Thoracic aorta (tissue), 2 donors: ENCODE data around the gene AQR. TPM values are rescaled to one million over a fixed set of nuclear protein-coding genes. Genes with fewer than 3 reads are reported as not detected.
"Not testable (repeated sequence)": the region's sequence is repeated elsewhere in the genome, so short reads cannot be mapped to it uniquely, and the experiment has no call there.

ENCODE experiments used
- ATAC-seq: fragments of 150-250 bp; one replicate; pipeline ENCODE4 v1.8.0; 2017; ENCODE audit warnings: low read depth; ENCODE audit not compliant: insufficient number of reproducible peaks, low FRiP score
- DNase-seq: peaks from one replicate; pipeline ENCODE4 v3.0.0-alpha.2; 2020; ENCODE audit warnings: low spot score
- H3K27ac ChIP-seq, 2 donors: fragments of 200-600 bp; sonication (generic); 1 replicate in 1 of 2; 2 replicates in 1 of 2; pipeline ENCODE4 v1.5.1; 2016; ENCODE audit warnings: mild to moderate bottlenecking in 2 of 2, moderate library complexity in 2 of 2
- H3K27me3 ChIP-seq: fragments of 200-600 bp; sonication (generic); replicated peaks from 2 replicates; pipeline ENCODE4 v1.6.0; 2016; ENCODE audit warnings: mild to moderate bottlenecking; ENCODE audit not compliant: insufficient read depth
- H3K36me3 ChIP-seq: fragments of 200-600 bp; sonication (generic); one replicate; pipeline ENCODE4 v1.5.1; 2016
- H3K4me1 ChIP-seq, 2 donors: fragments of 200-600 bp; sonication (generic); 1 replicate in 1 of 2; 2 replicates in 1 of 2; pipeline versions ENCODE4 v1.5.1 to v1.6.0; 2016; ENCODE audit warnings: low read depth in 2 of 2, mild to moderate bottlenecking in 1 of 2; ENCODE audit not compliant: control insufficient read depth in 1 of 2
- H3K4me3 ChIP-seq: fragments of 200-600 bp; sonication (generic); 2 replicates; pipeline ENCODE4 v1.5.1; 2016; ENCODE audit warnings: mild to moderate bottlenecking
- H3K9me3 ChIP-seq: fragments of 200-600 bp; sonication (generic); 2 replicates; pipeline ENCODE4 v1.5.1; 2016
- total RNA-seq, 2 donors: library from RNA; depleted of rRNA; stranded (reverse); fragments of >200 nt; gene quantifications; one replicate each; pipeline versions ENCODE4 v1.1.0 to v1.2.3, GENCODE V29; 2016
- TF ChIP-seq, protein P1 (sequence below): fragments of 200-600 bp; sonication (generic); IDR thresholded peaks from one replicate; pipeline ENCODE4 v1.5.1; 2019; ENCODE audit warnings: antibody characterized with exemption

AQR gene
- total RNA-seq, 2 donors from 2014 or later = 19.6 to 37.0 TPM

DNA sequence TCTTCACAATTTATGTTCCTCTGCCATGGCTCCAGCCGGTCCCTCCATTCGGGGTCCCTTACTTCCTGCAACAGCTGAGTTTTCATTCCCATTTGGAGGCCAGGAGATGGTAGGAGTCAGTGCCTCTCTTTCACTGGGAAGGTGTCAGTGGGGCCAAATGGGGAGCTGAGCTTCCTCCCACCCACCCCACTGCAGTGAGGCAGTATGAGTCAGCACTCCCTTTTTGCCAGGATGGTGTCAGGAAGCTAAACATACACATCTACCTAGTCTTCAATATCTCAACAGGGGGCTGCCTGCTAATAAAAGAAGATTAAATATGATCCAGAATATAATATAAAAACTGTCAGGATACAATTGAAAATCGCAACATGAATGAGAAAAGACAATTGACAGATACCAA is 161.5 kb downstream of the AQR start:
- ATAC-seq (no peak), DNase-seq (no peak)
- Histone ChIP-seq H3K36me3 (no peaks in the 10 kb centered on the region), H3K4me1 (peaks cover 11 to 42% of the 10 kb centered on the region in 2 donors), H3K4me3 (no peak overlapping the region), H3K9me3 (no peaks in the 10 kb centered on the region), H3K27ac (no peak overlapping the region), H3K27me3 (no peaks in the 10 kb centered on the region)
- TF ChIP-seq, protein P1, sequence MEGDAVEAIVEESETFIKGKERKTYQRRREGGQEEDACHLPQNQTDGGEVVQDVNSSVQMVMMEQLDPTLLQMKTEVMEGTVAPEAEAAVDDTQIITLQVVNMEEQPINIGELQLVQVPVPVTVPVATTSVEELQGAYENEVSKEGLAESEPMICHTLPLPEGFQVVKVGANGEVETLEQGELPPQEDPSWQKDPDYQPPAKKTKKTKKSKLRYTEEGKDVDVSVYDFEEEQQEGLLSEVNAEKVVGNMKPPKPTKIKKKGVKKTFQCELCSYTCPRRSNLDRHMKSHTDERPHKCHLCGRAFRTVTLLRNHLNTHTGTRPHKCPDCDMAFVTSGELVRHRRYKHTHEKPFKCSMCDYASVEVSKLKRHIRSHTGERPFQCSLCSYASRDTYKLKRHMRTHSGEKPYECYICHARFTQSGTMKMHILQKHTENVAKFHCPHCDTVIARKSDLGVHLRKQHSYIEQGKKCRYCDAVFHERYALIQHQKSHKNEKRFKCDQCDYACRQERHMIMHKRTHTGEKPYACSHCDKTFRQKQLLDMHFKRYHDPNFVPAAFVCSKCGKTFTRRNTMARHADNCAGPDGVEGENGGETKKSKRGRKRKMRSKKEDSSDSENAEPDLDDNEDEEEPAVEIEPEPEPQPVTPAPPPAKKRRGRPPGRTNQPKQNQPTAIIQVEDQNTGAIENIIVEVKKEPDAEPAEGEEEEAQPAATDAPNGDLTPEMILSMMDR = no peak

DNA sequence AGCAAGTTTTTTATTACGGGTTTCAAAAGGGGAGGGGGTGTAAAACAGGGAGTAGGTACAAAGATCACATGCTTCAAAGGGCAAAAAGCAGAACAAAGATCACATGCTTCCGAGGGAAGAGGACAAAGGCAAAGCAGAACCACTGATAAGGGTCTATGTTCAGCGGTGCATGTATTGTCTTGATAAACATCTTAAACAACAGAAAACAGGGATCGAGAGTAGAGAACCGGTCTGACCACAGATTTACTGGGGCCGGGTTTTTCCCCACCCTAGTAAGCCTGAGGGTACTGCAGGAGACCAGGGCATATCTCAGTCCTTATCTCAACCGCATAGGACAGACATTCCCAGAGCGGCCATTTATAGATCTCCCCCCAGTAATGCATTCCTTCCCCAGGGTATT is 162.3 kb downstream of the AQR start:
- not testable (repeated sequence) for H3K4me3 ChIP-seq, ATAC-seq, H3K27ac ChIP-seq, H3K9me3 ChIP-seq, H3K27me3 ChIP-seq, H3K36me3 ChIP-seq, DNase-seq
- peaks cover 7 to 34% of the 10 kb centered on the region in 2 donors for H3K4me1 ChIP-seq

DNA sequence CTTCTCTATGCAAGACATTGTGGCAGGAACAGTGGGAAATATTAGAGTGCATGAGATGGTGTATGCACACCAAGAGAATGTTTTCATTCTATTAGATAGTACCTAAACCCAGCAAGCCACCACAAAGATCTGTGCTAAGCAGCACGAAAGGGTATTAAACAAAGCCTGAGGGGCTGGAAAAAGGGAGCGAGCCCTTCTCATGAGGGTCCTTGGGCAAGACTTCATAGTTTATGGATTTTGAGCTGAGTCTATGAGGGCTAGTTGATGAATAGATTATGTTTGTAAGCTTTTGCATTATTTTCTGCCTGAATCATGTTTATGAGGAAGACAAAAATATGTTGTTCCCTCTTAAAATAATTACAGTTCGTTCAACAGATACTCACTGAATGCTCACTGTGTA is 164.8 kb downstream of the AQR start:
- ATAC-seq = no peak
- no peaks in the 10 kb centered on the region for H3K36me3 ChIP-seq
- no peak overlapping the region for H3K27ac ChIP-seq
- DNase-seq = no peak
- no peaks in the 10 kb centered on the region for H3K9me3 ChIP-seq
- H3K4me3 ChIP-seq = no peak overlapping the region
- peaks cover under 1 to 21% of the 10 kb centered on the region in 2 donors for H3K4me1 ChIP-seq
- no peaks in the 10 kb centered on the region for H3K27me3 ChIP-seq
- TF ChIP-seq, protein P1 = no peak

DNA sequence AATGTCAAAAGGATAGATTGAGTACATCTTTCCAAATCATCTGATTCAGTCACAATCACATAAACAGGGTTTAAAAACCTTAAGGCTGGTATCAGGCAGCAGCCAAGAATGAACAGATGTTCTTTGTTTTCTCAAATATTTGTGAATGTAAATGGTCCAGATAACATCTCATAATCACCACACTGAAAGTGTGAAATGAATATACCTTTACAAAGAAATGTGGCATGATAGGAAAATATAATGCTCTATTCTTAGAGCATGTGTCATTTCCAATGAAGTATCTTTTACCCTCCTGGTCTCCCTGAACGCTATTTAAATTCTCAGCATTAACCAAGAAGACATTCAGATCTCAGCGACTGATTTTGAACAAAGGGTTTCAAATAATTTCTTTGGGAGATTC is 165.4 kb downstream of the AQR start:
- no peaks in the 10 kb centered on the region for H3K36me3 ChIP-seq
- no peaks in the 10 kb centered on the region for H3K27me3 ChIP-seq
- no peaks in the 10 kb centered on the region for H3K9me3 ChIP-seq
- DNase-seq = no peak
- H3K4me3 ChIP-seq = no peak overlapping the region
- H3K27ac ChIP-seq = no peak overlapping the region
- ATAC-seq = no peak
- peaks cover 2 to 21% of the 10 kb centered on the region in 2 donors for H3K4me1 ChIP-seq
- TF ChIP-seq, protein P1 = no peak

DNA sequence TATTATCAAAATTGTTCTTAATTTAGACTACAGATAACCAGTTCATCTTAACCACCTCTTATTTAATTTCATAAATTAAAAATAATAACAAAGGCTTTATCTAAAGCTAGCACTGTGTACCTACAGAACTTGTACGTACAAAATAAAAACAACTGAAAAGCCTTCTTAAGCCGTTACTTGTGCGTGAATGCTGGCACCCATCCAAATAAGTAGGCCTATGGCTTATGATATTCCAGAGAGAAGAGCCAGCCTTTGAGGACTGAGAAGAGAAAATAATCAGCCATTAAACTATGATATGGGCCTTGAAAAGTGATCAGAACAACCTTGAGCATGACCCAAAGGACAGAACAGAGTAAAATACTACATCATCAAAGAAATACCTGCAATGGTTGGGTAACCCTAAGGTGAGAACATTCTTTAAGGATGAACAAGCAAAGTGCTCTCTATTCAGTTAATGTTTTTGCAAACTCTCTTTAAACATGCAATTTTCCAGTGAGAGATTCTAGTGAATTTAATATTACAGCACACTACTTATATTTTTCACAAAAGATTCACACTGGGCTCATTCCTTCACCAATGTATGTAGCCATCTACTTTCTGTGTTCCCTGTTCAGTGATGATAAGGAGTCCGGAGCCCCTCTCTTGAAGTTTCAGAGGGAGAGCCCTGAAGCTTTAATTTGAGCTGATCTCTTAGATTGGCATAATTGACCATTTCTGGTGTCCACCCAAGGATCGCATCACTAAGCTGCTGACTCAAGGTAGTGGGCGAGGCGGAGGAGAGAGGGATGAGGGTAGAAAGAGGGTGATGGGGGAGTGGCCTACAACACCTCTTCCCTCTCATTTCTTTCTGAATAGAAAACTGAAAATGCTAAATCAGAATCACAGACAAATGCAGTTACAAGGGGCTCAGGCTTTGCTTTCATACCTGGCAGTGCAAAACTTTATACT is 166.5 kb downstream of the AQR start:
- TF ChIP-seq, protein P1 = no peak
- no peak for ATAC-seq

More for the DNA sequence above, 166.5 kb downstream of the AQR start:
- H3K27me3 ChIP-seq = no peaks in the 10 kb centered on the region
- DNase-seq = no peak
- no peaks in the 10 kb centered on the region for H3K9me3 ChIP-seq
- H3K36me3 ChIP-seq = no peaks in the 10 kb centered on the region
- no peak overlapping the region for H3K27ac ChIP-seq
- H3K4me1 ChIP-seq = peaks cover 2 to 22% of the 10 kb centered on the region in 2 donors
- no peak overlapping the region for H3K4me3 ChIP-seq
